Measurements from ENCODE around the gene DCTN5. TPM values are rescaled to one million over a fixed set of nuclear protein-coding genes. Genes with fewer than 3 reads are reported as not detected.
A peak's percentile ranks its signal among the peaks of the same experiment; 100 is the strongest.

The DCTN5 gene
- total RNA-seq, 4 donors from 2014 or later = 38.3 to 75.8 (median 49.2) TPM

DNA sequence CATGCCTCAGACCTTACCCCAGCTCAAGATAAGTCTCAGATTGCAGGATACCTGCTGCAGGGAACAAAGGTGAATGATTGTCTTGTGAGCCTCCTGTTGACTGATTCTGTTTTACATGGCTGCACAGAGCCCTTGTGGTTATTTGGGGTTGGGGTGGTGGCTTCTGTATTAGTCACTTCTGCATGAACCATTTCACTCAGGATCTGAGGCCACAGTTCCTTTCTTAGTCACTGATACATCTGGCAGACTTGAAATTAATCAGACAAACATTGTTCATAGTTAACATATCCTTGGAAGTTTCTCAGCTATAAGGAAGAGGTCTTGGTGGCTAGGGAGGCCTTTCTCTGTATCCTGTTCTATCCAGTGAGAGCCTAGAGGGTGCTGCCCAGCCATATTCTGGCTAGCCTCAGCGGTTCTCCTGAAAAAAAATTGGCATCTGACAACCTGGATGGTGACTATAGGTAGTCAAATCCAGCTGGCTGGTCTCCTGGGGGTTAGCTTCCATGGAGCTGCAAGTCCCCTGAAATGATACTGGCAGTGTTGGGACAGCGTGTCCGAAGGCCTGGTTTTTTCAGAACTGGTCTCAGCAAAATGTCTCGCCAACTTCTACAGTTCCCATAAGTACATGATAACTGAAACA, 29.0 kb downstream of the DCTN5 start:
- no peaks in the 10 kb centered on the region for H3K27me3 ChIP-seq
- peaks cover 28 to 100% (median 31%) of the 10 kb centered on the region in 3 donors for H3K36me3 ChIP-seq
- H3K9me3 ChIP-seq = no peaks in the 10 kb centered on the region
- intact Hi-C loops (cut with DNase I) = no loop called here
- no peak for DNase-seq
- TF ChIP-seq, protein P1, sequence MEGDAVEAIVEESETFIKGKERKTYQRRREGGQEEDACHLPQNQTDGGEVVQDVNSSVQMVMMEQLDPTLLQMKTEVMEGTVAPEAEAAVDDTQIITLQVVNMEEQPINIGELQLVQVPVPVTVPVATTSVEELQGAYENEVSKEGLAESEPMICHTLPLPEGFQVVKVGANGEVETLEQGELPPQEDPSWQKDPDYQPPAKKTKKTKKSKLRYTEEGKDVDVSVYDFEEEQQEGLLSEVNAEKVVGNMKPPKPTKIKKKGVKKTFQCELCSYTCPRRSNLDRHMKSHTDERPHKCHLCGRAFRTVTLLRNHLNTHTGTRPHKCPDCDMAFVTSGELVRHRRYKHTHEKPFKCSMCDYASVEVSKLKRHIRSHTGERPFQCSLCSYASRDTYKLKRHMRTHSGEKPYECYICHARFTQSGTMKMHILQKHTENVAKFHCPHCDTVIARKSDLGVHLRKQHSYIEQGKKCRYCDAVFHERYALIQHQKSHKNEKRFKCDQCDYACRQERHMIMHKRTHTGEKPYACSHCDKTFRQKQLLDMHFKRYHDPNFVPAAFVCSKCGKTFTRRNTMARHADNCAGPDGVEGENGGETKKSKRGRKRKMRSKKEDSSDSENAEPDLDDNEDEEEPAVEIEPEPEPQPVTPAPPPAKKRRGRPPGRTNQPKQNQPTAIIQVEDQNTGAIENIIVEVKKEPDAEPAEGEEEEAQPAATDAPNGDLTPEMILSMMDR (IDR thresholded peaks at IDR 0.05) = no peak
- TF ChIP-seq POLR2A (IDR thresholded peaks at IDR 0.05) = no peak
- WGBS, 2 donors = 80 to 93% methylated on average over 3 to 4 of the region's 4 CpGs
- no peak overlapping the region for H3K27ac ChIP-seq
- no peak overlapping the region for H3K4me3 ChIP-seq
- H3K4me1 ChIP-seq = no peaks in the 10 kb centered on the region

DNA sequence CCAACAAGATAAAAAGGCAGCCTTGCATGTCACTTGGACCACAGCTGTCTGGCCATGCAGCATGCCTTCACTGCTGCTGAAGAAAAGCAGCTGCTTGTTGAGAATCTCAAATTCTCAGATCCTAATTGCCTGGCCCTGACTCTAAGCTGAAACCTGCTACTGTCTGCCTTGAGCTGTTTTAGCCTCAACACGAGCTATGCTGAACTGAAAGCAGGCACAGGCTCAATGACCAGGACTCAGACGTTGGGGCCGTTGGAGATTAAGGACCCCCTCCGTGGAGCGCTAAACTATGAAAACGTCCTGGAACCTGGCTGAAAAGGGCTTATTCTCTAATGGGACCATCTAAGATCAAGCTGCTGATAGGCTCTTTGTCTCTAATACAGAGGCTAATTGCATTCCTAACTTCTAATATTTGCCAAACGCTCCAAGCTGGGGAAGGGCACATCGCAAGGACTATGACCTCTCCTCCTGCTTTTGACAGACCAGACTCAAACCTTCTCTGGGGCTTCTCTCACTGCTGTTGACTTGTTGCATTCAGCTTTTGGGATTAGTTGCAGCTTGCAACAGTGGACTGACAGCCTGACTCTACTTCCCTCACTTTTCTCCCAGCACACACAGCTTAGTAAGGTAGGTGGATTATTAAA, 32.8 kb downstream of the DCTN5 start:
- TF ChIP-seq POLR2A (IDR thresholded peaks at IDR 0.05) = no peak
- TF ChIP-seq, protein P1 (IDR thresholded peaks at IDR 0.05) = no peak
- peaks cover 7 to 12% (median 9%) of the 10 kb centered on the region in 3 donors for H3K4me1 ChIP-seq
- no peak overlapping the region for H3K4me3 ChIP-seq
- H3K9me3 ChIP-seq = no peaks in the 10 kb centered on the region
- peaks cover 7 to 75% (median 8%) of the 10 kb centered on the region in 3 donors for H3K36me3 ChIP-seq
- DNase-seq = no peak
- WGBS, 2 donors = 65 to 87% methylated on average over 5 to 8 of the region's 8 CpGs
- no peak overlapping the region for H3K27ac ChIP-seq
- intact Hi-C loops (cut with DNase I) = no loop called here
- no peaks in the 10 kb centered on the region for H3K27me3 ChIP-seq

DNA sequence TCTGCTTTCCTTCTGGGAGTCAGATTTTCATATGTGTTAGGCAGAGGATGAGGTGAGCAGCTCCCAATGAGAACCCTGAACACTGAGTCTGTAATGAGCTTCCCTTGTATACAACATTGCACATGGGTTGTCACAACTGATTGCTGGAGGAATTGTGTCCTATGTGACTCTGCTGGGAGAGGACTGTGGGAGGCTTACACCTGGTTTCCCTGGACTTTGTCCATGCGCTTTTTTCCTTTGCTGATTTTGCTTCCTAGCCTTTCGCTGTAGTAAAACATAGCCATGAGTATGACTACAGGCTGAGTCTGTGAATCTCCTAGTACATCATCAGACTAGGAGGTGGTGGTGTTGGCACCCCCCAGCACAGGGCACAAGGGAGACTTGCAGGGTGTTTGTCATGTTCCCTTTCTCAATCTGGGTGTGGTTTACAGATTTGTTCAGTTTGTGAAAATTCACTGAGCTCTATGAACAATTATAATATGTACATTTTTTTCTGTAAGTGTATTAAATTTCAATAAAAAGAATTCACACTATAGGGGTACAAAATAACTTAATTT, 35.7 kb downstream of the DCTN5 start:
- H3K4me3 ChIP-seq = no peak overlapping the region
- H3K27me3 ChIP-seq = no peaks in the 10 kb centered on the region
- H3K27ac ChIP-seq = no peak overlapping the region
- 73 to 100% methylated on average over 2 of the region's 2 CpGs for WGBS, 2 donors
- intact Hi-C loops (cut with DNase I) = no loop called here
- TF ChIP-seq, protein P1 (IDR thresholded peaks at IDR 0.05) = no peak
- TF ChIP-seq POLR2A (IDR thresholded peaks at IDR 0.05) = no peak
- H3K36me3 ChIP-seq = peaks cover 0 to 67% (median 3%) of the 10 kb centered on the region in 3 donors
- no peak for DNase-seq
- H3K4me1 ChIP-seq = peaks cover 13 to 34% (median 14%) of the 10 kb centered on the region in 3 donors
- H3K9me3 ChIP-seq = no peaks in the 10 kb centered on the region

DNA sequence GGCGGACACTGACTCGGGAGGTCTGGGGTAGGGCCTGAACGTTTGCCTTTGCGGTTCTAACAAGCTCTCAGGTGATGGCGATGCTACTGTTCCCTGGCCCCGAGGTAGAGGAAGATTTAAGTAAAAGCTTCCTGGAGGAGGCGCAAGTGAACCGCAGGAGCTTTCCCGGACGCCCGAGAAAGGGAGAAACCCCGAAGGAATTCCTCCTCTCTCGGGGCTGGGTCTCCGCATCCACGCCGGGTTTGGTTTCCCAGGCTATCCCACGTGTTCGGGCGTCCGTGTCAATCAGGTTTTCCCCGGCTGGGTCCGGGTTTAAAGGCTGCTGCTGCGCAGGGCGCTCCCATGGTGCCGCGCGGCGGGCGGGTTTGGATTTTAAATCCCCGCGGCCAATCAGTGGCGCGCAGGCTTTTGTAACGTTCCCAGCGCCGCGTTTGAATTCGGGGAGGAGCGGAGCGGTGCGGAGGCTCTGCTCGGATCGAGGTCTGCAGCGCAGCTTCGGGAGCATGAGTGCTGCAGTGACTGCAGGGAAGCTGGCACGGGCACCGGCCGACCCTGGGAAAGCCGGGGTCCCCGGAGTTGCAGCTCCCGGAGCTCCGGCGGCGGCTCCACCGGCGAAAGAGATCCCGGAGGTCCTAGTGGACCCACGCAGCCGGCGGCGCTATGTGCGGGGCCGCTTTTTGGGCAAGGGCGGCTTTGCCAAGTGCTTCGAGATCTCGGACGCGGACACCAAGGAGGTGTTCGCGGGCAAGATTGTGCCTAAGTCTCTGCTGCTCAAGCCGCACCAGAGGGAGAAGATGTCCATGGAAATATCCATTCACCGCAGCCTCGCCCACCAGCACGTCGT, 37.4 kb downstream of the DCTN5 start, which contains the start of gene PLK1:
Gene PLK1, plus strand, starts transcription at position 460 of the 844 bp plus-strand sequence. Its CDS starts 44 bp downstream, at position 504.
- peak in 1 of 4 donors; percentile 28 for TF ChIP-seq POLR2A (IDR thresholded peaks at IDR 0.05)
- TF ChIP-seq, protein P1 (IDR thresholded peaks at IDR 0.05) = peak in 5 of 6 experiments; percentile 22 to 39 (median 27)
- Histone ChIP-seq H3K4me1 (peaks cover 13 to 34% (median 14%) of the 10 kb centered on the region in 3 donors), H3K36me3 (peaks cover 0 to 65% (median 0%) of the 10 kb centered on the region in 3 donors), H3K9me3 (no peaks in the 10 kb centered on the region), H3K27me3 (no peaks in the 10 kb centered on the region), H3K27ac (peak within 1 kb of the TSS in 3 of 4 donors; percentile 33 to 54 (median 38)), H3K4me3 (peak within 1 kb of the TSS; percentile 43 to 75 (median 55))
- 0% methylated on average over 10 to 13 of the region's 75 CpGs for WGBS, 2 donors
- intact Hi-C loops (cut with DNase I) = no loop called here
- no peak for DNase-seq
